ENCODE results near the gene CDK18. TPM values are rescaled to one million over a fixed set of nuclear protein-coding genes. Genes with fewer than 3 reads are reported as not detected.

The CDK18 gene
- total RNA-seq, 1 donor from 2014 or later = 23.9 TPM

- no peak for DNase-seq (ENCODE audit: low spot score, unreplicated experiment)
- no peak for TF ChIP-seq CTCF (IDR thresholded peaks at IDR 0.05; ENCODE audit: unreplicated experiment)
- no peak overlapping the region for H3K27ac Mint-ChIP-seq
- no peaks in the 10 kb centered on the region for H3K9me3 Mint-ChIP-seq (ENCODE audit: low read depth)
- no peaks in the 10 kb centered on the region for H3K4me1 Mint-ChIP-seq (ENCODE audit: low read depth)
- H3K4me3 Mint-ChIP-seq (ENCODE audit: low read depth) = no peak overlapping the region
- H3K27me3 Mint-ChIP-seq = no peaks in the 10 kb centered on the region
- no peaks in the 10 kb centered on the region for H3K36me3 Mint-ChIP-seq (ENCODE audit: insufficient read depth)
These were observed 16.2 kb downstream of the CDK18 start for GRCh38 chr1:205520709-205521108.

GRCh38 chr1:205521686-205522085 is 17.2 kb downstream of the CDK18 start:
- no peak for TF ChIP-seq CTCF (IDR thresholded peaks at IDR 0.05; ENCODE audit: unreplicated experiment)
- no peaks in the 10 kb centered on the region for H3K27me3 Mint-ChIP-seq
- no peaks in the 10 kb centered on the region for H3K9me3 Mint-ChIP-seq (ENCODE audit: low read depth)
- H3K27ac Mint-ChIP-seq = no peak overlapping the region
- H3K36me3 Mint-ChIP-seq (ENCODE audit: insufficient read depth) = no peaks in the 10 kb centered on the region
- H3K4me3 Mint-ChIP-seq (ENCODE audit: low read depth) = no peak overlapping the region
- no peak for DNase-seq (ENCODE audit: low spot score, unreplicated experiment)
- no peaks in the 10 kb centered on the region for H3K4me1 Mint-ChIP-seq (ENCODE audit: low read depth)

GRCh38 chr1:205522692-205523091 is 18.2 kb downstream of the CDK18 start:
- TF ChIP-seq CTCF (IDR thresholded peaks at IDR 0.05; ENCODE audit: unreplicated experiment) = no peak
- no peaks in the 10 kb centered on the region for H3K27me3 Mint-ChIP-seq
- H3K9me3 Mint-ChIP-seq (ENCODE audit: low read depth) = no peaks in the 10 kb centered on the region
- no peaks in the 10 kb centered on the region for H3K36me3 Mint-ChIP-seq (ENCODE audit: insufficient read depth)
- no peaks in the 10 kb centered on the region for H3K4me1 Mint-ChIP-seq (ENCODE audit: low read depth)
- DNase-seq (ENCODE audit: low spot score, unreplicated experiment) = no peak
- no peak overlapping the region for H3K27ac Mint-ChIP-seq
- no peak overlapping the region for H3K4me3 Mint-ChIP-seq (ENCODE audit: low read depth)

- no peaks in the 10 kb centered on the region for H3K36me3 Mint-ChIP-seq (ENCODE audit: insufficient read depth)
- DNase-seq (ENCODE audit: low spot score, unreplicated experiment) = no peak
- H3K4me3 Mint-ChIP-seq (ENCODE audit: low read depth) = no peak overlapping the region
- TF ChIP-seq CTCF (IDR thresholded peaks at IDR 0.05; ENCODE audit: unreplicated experiment) = no peak
- H3K4me1 Mint-ChIP-seq (ENCODE audit: low read depth) = no peaks in the 10 kb centered on the region
- H3K9me3 Mint-ChIP-seq (ENCODE audit: low read depth) = no peaks in the 10 kb centered on the region
- H3K27me3 Mint-ChIP-seq = peaks cover 3% of the 10 kb centered on the region
- H3K27ac Mint-ChIP-seq = no peak overlapping the region
These were observed 18.9 kb downstream of the CDK18 start for GRCh38 chr1:205523261-205523890.

GRCh38 chr1:205523891-205524793 is 19.7 kb downstream of the CDK18 start:
- peak; percentile 90 for TF ChIP-seq CTCF (IDR thresholded peaks at IDR 0.05; ENCODE audit: unreplicated experiment)
- H3K4me1 Mint-ChIP-seq (ENCODE audit: low read depth) = no peaks in the 10 kb centered on the region
- no peaks in the 10 kb centered on the region for H3K9me3 Mint-ChIP-seq (ENCODE audit: low read depth)
- peaks cover 4% of the 10 kb centered on the region for H3K27me3 Mint-ChIP-seq
- no peak overlapping the region for H3K27ac Mint-ChIP-seq
- H3K36me3 Mint-ChIP-seq (ENCODE audit: insufficient read depth) = no peaks in the 10 kb centered on the region
- peak; percentile 67 for DNase-seq (ENCODE audit: low spot score, unreplicated experiment)
- no peak overlapping the region for H3K4me3 Mint-ChIP-seq (ENCODE audit: low read depth)

Data from progenitor cell of endocrine pancreas (in vitro differentiated cells).